GM23338 (cell line): ENCODE results near the gene MTPN. TPM values are rescaled to one million over a fixed set of nuclear protein-coding genes. Genes with fewer than 3 reads are reported as not detected.

ENCODE experiments used
- ATAC-seq: fragments of 200-7000 bp; cut with Tn5 transposase; 3 replicates; pipeline ENCODE4 v1.9.1; 2020
- DNase-seq: peaks from one replicate; pipeline ENCODE4 v3.0.0-alpha.2; 2015; ENCODE audit warnings: low spot score
- H2AFZ ChIP-seq: fragments of 200-600 bp; sonication (generic); 2 replicates; pipeline ENCODE4 v1.8.0; 2016; ENCODE audit warnings: antibody characterized with exemption, mild to moderate bottlenecking, moderate library complexity
- H3F3A ChIP-seq: fragments of 200-600 bp; sonication (generic); replicated peaks from 2 replicates; pipeline ENCODE4 v1.8.0; 2017; ENCODE audit warnings: antibody characterized with exemption, mixed run types, low read depth
- H3K27ac ChIP-seq: fragments of 200-600 bp; sonication (generic); 2 replicates; pipeline ENCODE4 v1.6.1; 2016; ENCODE audit warnings: low read depth
- H3K27me3 ChIP-seq: fragments of 200-600 bp; sonication (generic); 2 replicates; pipeline ENCODE4 v1.8.0; 2016; ENCODE audit warnings: mild to moderate bottlenecking, mixed run types, moderate library complexity; ENCODE audit not compliant: insufficient read depth
- H3K36me3 ChIP-seq: fragments of 200-600 bp; sonication (generic); 2 replicates; pipeline ENCODE4 v1.8.0; 2016; ENCODE audit warnings: mild to moderate bottlenecking; ENCODE audit not compliant: insufficient read depth
- H3K4me1 ChIP-seq: fragments of 200-600 bp; sonication (generic); 2 replicates; pipeline ENCODE4 v1.8.0; 2016; ENCODE audit warnings: mild to moderate bottlenecking, moderate library complexity; ENCODE audit not compliant: insufficient read depth
- H3K4me2 ChIP-seq: fragments of 200-600 bp; sonication (generic); 2 replicates; pipeline ENCODE4 v1.7.1; 2017; ENCODE audit warnings: mixed run types
- H3K4me3 ChIP-seq: fragments of 200-600 bp; sonication (generic); 2 replicates; pipeline ENCODE4 v1.6.1; 2016; ENCODE audit warnings: mixed run types
- H3K79me2 ChIP-seq: fragments of 200-600 bp; sonication (generic); replicated peaks from 2 replicates; pipeline ENCODE4 v1.8.0; 2017; ENCODE audit warnings: mild to moderate bottlenecking; ENCODE audit not compliant: insufficient read depth
- H3K9me2 ChIP-seq: fragments of 200-600 bp; sonication (generic); 2 replicates; pipeline ENCODE4 v1.8.0; 2017; ENCODE audit not compliant: insufficient read depth
- H4K20me1 ChIP-seq: fragments of 200-600 bp; sonication (generic); replicated peaks from 2 replicates; pipeline ENCODE4 v1.8.0; 2017; ENCODE audit warnings: mild to moderate bottlenecking; ENCODE audit not compliant: insufficient read depth
- H3K27ac Mint-ChIP-seq: 2 replicates; pipeline ENCODE4 v1.8.0; 2020; ENCODE audit warnings: inconsistent platforms, mild to moderate bottlenecking, moderate library complexity, mixed read lengths
- H3K27me3 Mint-ChIP-seq: 3 replicates; pipeline ENCODE4 v1.8.0; 2022; ENCODE audit warnings: low read depth, mild to moderate bottlenecking, moderate library complexity, mixed read lengths, inconsistent platforms; ENCODE audit not compliant: insufficient read depth, poor library complexity
- H3K36me3 Mint-ChIP-seq: 3 replicates; pipeline ENCODE4 v1.8.0; 2021; ENCODE audit warnings: low read depth, mild to moderate bottlenecking, inconsistent platforms, moderate library complexity, mixed read lengths
- H3K4me1 Mint-ChIP-seq: 3 replicates; pipeline ENCODE4 v1.8.0; 2020; ENCODE audit warnings: mild to moderate bottlenecking, inconsistent platforms, mixed read lengths
- H3K4me3 Mint-ChIP-seq: 3 replicates; pipeline ENCODE4 v1.8.0; 2021; ENCODE audit warnings: moderate library complexity, mild to moderate bottlenecking, inconsistent platforms, mixed read lengths
- H3K9me3 Mint-ChIP-seq: 3 replicates; pipeline ENCODE4 v1.8.0; 2020; ENCODE audit warnings: moderate library complexity, mild to moderate bottlenecking, inconsistent platforms, mixed read lengths
- EZH2phosphoT487 ChIP-seq: fragments of 200-600 bp; sonication (generic); IDR thresholded peaks from one replicate; pipeline ENCODE4 v1.8.1; 2018; ENCODE audit warnings: antibody characterized with exemption; ENCODE audit not compliant: unreplicated experiment
- JUNB ChIP-seq: IDR thresholded peaks from one replicate; pipeline ENCODE4 v1.6.1; 2016; ENCODE audit warnings: antibody characterized with exemption; ENCODE audit not compliant: unreplicated experiment
- NANOG ChIP-seq: IDR thresholded peaks from 2 replicates; pipeline ENCODE4 v1.6.1; 2016; ENCODE audit warnings: antibody characterized with exemption, borderline replicate concordance
- POLR2AphosphoS5 ChIP-seq: IDR thresholded peaks from 2 replicates; pipeline ENCODE4 v1.6.1; 2016; ENCODE audit warnings: antibody characterized with exemption, low read depth
- STAT1 ChIP-seq: IDR thresholded peaks from one replicate; pipeline ENCODE4 v1.6.1; 2016; ENCODE audit warnings: antibody characterized with exemption; ENCODE audit not compliant: unreplicated experiment
- ZNF114 ChIP-seq: fragments of 250-450 bp; sonication (Bioruptor Pico); IDR thresholded peaks from 2 replicates; pipeline ENCODE4 v1.5.0; 2020; ENCODE audit warnings: mild to moderate bottlenecking, moderate library complexity
- ZNF331 ChIP-seq: fragments of 250-450 bp; sonication (Bioruptor Pico); IDR thresholded peaks from 2 replicates; pipeline ENCODE4 v1.5.0; 2020; ENCODE audit warnings: low read depth, mild to moderate bottlenecking, moderate library complexity
- polyA plus RNA-seq: library from polyadenylated mRNA; unstranded; fragments of >200 nt; fragmentation: Nextera tagmentation; extraction: Ambion mirVana; gene quantifications from 2 replicates; pipeline ENCODE4 v1.2.1, GENCODE V29; 2016
- total RNA-seq: library from RNA; depleted of rRNA; stranded (reverse); fragments of >200 nt; shearing (Covaris generic); gene quantifications from 2 replicates; pipeline ENCODE4 v1.2.3, GENCODE V29; 2014
- TF ChIP-seq, protein P1 (sequence below): IDR thresholded peaks from 2 replicates; pipeline ENCODE4 v1.6.1; 2016; ENCODE audit warnings: antibody characterized with exemption
- TF ChIP-seq, protein P2 (sequence below), 2 experiments: fragments of 200-600 bp in 1 of 2; sonication (generic) in 1 of 2; conservative IDR thresholded peaks; 2 replicates each; pipeline versions ENCODE4 v1.5.1 to v1.6.1; 2016 to 2017; ENCODE audit warnings: antibody characterized with exemption in 2 of 2, low read depth in 2 of 2, mild to moderate bottlenecking in 2 of 2, moderate library complexity in 1 of 2
- TF ChIP-seq, protein P3 (sequence below): fragments of 250-450 bp; sonication (Bioruptor Pico); IDR thresholded peaks from 2 replicates; pipeline ENCODE4 v1.5.0; 2020; ENCODE audit warnings: mild to moderate bottlenecking, moderate library complexity

The MTPN gene
- total and polyA plus RNA-seq, 2 experiments from 2014 or later, result 87.7 to 90.3 TPM

DNA sequence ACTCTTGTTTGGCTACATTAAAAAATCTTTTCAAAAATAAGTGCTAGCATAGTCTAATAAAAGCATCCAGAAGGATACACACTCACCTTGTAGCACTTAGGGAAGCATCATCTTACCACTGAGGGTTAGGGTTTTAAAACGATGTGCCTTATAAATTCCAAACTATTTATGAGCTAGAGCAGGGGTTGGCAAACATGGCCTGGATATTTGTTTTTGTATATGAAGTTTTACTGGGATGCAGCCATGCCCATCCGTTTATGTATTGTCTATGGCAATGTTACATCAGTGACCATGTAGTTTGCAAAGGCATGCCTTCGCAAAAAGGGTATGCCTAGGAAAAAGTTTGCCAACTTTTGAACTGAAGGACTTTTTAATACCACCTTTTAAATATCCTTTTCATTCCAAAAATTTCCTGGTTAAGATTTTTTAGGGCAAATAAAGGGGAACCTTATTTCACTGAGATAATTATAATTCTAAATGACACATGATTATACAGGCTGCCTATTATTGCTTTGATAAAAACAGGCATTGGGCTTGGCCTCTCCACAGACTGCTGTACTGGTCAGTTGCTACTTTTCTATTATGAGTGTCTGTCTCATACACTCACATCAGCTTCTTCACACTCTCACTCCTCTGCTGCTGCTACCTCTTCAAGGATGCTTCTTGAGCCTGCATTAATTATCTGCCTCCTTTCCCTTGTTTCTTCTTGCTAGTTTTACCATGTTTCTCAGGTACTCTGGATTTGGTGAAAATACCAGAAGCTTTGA lies 30.7 kb downstream of the MTPN start (continued):
- TF ChIP-seq POLR2AphosphoS5, result no peak
- TF ChIP-seq, protein P1, sequence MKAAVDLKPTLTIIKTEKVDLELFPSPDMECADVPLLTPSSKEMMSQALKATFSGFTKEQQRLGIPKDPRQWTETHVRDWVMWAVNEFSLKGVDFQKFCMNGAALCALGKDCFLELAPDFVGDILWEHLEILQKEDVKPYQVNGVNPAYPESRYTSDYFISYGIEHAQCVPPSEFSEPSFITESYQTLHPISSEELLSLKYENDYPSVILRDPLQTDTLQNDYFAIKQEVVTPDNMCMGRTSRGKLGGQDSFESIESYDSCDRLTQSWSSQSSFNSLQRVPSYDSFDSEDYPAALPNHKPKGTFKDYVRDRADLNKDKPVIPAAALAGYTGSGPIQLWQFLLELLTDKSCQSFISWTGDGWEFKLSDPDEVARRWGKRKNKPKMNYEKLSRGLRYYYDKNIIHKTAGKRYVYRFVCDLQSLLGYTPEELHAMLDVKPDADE, result no peak
- TF ChIP-seq EZH2phosphoT487, result no peak
- no peak for TF ChIP-seq ZNF114
- no peak for TF ChIP-seq NANOG
- no peak for TF ChIP-seq ZNF331 (CRISPR knock-in tag)
- no peak for TF ChIP-seq STAT1
- TF ChIP-seq, protein P2, sequence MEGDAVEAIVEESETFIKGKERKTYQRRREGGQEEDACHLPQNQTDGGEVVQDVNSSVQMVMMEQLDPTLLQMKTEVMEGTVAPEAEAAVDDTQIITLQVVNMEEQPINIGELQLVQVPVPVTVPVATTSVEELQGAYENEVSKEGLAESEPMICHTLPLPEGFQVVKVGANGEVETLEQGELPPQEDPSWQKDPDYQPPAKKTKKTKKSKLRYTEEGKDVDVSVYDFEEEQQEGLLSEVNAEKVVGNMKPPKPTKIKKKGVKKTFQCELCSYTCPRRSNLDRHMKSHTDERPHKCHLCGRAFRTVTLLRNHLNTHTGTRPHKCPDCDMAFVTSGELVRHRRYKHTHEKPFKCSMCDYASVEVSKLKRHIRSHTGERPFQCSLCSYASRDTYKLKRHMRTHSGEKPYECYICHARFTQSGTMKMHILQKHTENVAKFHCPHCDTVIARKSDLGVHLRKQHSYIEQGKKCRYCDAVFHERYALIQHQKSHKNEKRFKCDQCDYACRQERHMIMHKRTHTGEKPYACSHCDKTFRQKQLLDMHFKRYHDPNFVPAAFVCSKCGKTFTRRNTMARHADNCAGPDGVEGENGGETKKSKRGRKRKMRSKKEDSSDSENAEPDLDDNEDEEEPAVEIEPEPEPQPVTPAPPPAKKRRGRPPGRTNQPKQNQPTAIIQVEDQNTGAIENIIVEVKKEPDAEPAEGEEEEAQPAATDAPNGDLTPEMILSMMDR (conservative IDR thresholded peaks at IDR 0.05; ENCODE audit: low read depth in 2 of 2), result no peak
- TF ChIP-seq JUNB, result no peak

DNA sequence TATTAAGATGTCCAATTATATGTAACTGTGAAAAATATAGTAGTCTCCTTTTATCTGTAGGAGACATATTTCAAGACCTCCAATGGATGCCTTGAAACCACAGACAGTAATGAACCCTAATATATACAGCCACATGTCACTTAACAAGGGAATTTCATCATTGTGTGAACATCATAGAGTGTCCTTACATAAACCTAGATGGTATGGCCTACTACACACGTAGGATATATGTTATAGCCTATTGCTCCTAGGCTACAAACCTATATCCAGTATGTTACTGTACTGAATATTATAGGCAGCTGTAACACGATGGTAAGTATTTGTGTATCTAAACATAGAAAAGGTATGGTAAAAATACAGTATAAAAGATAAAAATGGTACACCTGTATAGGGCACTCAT lies 32.4 kb downstream of the MTPN start:
- Mint-ChIP-seq H3K9me3 (no peaks in the 10 kb centered on the region), H3K27me3 (no peaks in the 10 kb centered on the region), H3K4me1 (peaks cover 23% of the 10 kb centered on the region), H3K4me3 (no peak overlapping the region), H3K27ac (no peak overlapping the region), H3K36me3 (peaks cover 2% of the 10 kb centered on the region; the same call in 1 of the 3 replicates)
- peaks cover 37% of the 10 kb centered on the region for H3K79me2 ChIP-seq
- no peaks in the 10 kb centered on the region for H3K9me2 ChIP-seq
- no peaks in the 10 kb centered on the region for H3F3A ChIP-seq
- ATAC-seq (no peak), DNase-seq (no peak)
- H3K4me2 ChIP-seq, result no peak overlapping the region
- H3K27me3 ChIP-seq, result no peaks in the 10 kb centered on the region
- H3K36me3 ChIP-seq, result peaks cover 3% of the 10 kb centered on the region; the same call in 1 of the 2 replicates
- H3K4me3 ChIP-seq, result no peak overlapping the region
- H2AFZ ChIP-seq, result no peak overlapping the region
- H3K4me1 ChIP-seq, result peaks cover 24% of the 10 kb centered on the region
- no peaks in the 10 kb centered on the region for H4K20me1 ChIP-seq
- no peak overlapping the region for H3K27ac ChIP-seq
- TF ChIP-seq, protein P2 (conservative IDR thresholded peaks at IDR 0.05; ENCODE audit: low read depth in 2 of 2), result no peak
- TF ChIP-seq STAT1 (no peak), JUNB (no peak)
- TF ChIP-seq, protein P3, sequence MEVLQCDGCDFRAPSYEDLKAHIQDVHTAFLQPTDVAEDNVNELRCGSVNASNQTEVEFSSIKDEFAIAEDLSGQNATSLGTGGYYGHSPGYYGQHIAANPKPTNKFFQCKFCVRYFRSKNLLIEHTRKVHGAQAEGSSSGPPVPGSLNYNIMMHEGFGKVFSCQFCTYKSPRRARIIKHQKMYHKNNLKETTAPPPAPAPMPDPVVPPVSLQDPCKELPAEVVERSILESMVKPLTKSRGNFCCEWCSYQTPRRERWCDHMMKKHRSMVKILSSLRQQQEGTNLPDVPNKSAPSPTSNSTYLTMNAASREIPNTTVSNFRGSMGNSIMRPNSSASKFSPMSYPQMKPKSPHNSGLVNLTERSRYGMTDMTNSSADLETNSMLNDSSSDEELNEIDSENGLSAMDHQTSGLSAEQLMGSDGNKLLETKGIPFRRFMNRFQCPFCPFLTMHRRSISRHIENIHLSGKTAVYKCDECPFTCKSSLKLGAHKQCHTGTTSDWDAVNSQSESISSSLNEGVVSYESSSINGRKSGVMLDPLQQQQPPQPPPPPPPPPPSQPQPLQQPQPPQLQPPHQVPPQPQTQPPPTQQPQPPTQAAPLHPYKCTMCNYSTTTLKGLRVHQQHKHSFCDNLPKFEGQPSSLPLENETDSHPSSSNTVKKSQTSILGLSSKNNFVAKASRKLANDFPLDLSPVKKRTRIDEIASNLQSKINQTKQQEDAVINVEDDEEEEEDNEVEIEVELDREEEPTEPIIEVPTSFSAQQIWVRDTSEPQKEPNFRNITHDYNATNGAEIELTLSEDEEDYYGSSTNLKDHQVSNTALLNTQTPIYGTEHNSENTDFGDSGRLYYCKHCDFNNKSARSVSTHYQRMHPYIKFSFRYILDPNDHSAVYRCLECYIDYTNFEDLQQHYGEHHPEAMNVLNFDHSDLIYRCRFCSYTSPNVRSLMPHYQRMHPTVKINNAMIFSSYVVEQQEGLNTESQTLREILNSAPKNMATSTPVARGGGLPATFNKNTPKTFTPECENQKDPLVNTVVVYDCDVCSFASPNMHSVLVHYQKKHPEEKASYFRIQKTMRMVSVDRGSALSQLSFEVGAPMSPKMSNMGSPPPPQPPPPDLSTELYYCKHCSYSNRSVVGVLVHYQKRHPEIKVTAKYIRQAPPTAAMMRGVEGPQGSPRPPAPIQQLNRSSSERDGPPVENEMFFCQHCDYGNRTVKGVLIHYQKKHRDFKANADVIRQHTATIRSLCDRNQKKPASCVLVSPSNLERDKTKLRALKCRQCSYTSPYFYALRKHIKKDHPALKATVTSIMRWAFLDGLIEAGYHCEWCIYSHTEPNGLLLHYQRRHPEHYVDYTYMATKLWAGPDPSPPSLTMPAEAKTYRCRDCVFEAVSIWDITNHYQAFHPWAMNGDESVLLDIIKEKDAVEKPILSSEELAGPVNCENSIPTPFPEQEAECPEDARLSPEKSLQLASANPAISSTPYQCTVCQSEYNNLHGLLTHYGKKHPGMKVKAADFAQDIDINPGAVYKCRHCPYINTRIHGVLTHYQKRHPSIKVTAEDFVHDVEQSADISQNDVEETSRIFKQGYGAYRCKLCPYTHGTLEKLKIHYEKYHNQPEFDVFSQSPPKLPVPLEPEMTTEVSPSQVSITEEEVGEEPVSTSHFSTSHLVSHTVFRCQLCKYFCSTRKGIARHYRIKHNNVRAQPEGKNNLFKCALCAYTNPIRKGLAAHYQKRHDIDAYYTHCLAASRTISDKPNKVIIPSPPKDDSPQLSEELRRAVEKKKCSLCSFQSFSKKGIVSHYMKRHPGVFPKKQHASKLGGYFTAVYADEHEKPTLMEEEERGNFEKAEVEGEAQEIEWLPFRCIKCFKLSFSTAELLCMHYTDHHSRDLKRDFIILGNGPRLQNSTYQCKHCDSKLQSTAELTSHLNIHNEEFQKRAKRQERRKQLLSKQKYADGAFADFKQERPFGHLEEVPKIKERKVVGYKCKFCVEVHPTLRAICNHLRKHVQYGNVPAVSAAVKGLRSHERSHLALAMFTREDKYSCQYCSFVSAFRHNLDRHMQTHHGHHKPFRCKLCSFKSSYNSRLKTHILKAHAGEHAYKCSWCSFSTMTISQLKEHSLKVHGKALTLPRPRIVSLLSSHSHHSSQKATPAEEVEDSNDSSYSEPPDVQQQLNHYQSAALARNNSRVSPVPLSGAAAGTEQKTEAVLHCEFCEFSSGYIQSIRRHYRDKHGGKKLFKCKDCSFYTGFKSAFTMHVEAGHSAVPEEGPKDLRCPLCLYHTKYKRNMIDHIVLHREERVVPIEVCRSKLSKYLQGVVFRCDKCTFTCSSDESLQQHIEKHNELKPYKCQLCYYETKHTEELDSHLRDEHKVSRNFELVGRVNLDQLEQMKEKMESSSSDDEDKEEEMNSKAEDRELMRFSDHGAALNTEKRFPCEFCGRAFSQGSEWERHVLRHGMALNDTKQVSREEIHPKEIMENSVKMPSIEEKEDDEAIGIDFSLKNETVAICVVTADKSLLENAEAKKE (CRISPR knock-in tag), result no peak
